K562 (cell line): ENCODE measurements around the gene UBE2D3. TPM values are rescaled to one million over a fixed set of nuclear protein-coding genes. Genes with fewer than 3 reads are reported as not detected.

Source experiments
- BDP1 ChIP-seq: IDR thresholded peaks from 3 replicates; pipeline ENCODE4 v1.6.1; 2011; ENCODE audit not compliant: insufficient read length, insufficient read depth
- BRCA1 ChIP-seq, 2 experiments: fragments of 450-650 bp in 1 of 2; sonication (generic) in 1 of 2; formaldehyde crosslinking in 1 of 2; IDR thresholded peaks; 2 replicates each; pipeline versions ENCODE4 v1.5.0 to v1.6.1; 2017 to 2020; ENCODE audit warnings: mild to moderate bottlenecking in 1 of 2, missing genetic modification reagents in 1 of 2
- CBFA2T2 ChIP-seq: fragments of 450-650 bp; conservative IDR thresholded peaks from 2 replicates; pipeline ENCODE4 v1.6.1; 2017; ENCODE audit warnings: mild to moderate bottlenecking
- FOXJ2 ChIP-seq: fragments of 200-800 bp; sonication (Bioruptor generic); IDR thresholded peaks from 2 replicates; pipeline ENCODE4 v1.6.1; 2016; ENCODE audit warnings: missing genetic modification characterization, missing compliant biosample characterization
- GTF2A2 ChIP-seq: IDR thresholded peaks from 2 replicates; pipeline ENCODE4 v1.6.1; 2016; ENCODE audit warnings: mild to moderate bottlenecking, missing genetic modification characterization, missing compliant biosample characterization
- HLTF ChIP-seq: fragments of 450-650 bp; IDR thresholded peaks from 2 replicates; pipeline ENCODE4 v1.6.1; 2016
- KAT7 ChIP-seq: sonication (generic); formaldehyde crosslinking; IDR thresholded peaks from 2 replicates; pipeline ENCODE4 v1.8.0; 2022; ENCODE audit warnings: missing genetic modification reagents, mild to moderate bottlenecking, borderline replicate concordance
- MTA1 ChIP-seq: fragments of 450-650 bp; IDR thresholded peaks from 2 replicates; pipeline ENCODE4 v1.6.1; 2017; ENCODE audit warnings: borderline replicate concordance
- NCOA2 ChIP-seq, 2 experiments: fragments of 450-650 bp; IDR thresholded peaks; 2 replicates each; pipeline ENCODE4 v1.6.1; 2018; ENCODE audit warnings: mild to moderate bottlenecking in 2 of 2, moderate library complexity in 1 of 2; ENCODE audit not compliant: partially characterized antibody in 2 of 2
- POLR2A ChIP-seq: fragments of 450-650 bp; conservative IDR thresholded peaks from 2 replicates; pipeline ENCODE4 v1.6.1; 2016
- POLR2H ChIP-seq: IDR thresholded peaks from 2 replicates; pipeline ENCODE4 v1.6.1; 2016; ENCODE audit warnings: missing genetic modification characterization, low read depth, mild to moderate bottlenecking, control low read depth, missing compliant biosample characterization, moderate library complexity
- PTTG1 ChIP-seq: fragments of 450-650 bp; IDR thresholded peaks from 2 replicates; pipeline ENCODE4 v1.6.1; 2016; ENCODE audit warnings: low read depth, mild to moderate bottlenecking, missing genetic modification characterization, missing compliant biosample characterization
- RB1 ChIP-seq: fragments of 450-650 bp; IDR thresholded peaks from 2 replicates; pipeline ENCODE4 v1.6.1; 2017; ENCODE audit warnings: low read depth, mild to moderate bottlenecking
- SMAD2 ChIP-seq: fragments of 150-350 bp; IDR thresholded peaks from 2 replicates; pipeline ENCODE4 v1.6.1; 2014; ENCODE audit warnings: low read depth, mild to moderate bottlenecking, low read length
- ZNF146 ChIP-seq: IDR thresholded peaks from one replicate; pipeline ENCODE4 v1.6.1; 2018; ENCODE audit warnings: missing compliant biosample characterization; ENCODE audit not compliant: unreplicated experiment
- ZNF24 ChIP-seq: fragments of 450-650 bp; IDR thresholded peaks from 2 replicates; pipeline ENCODE4 v1.6.1; 2016
- ZNF785 ChIP-seq: fragments of 250-450 bp; sonication (Bioruptor Pico); IDR thresholded peaks from 2 replicates; pipeline ENCODE4 v1.4.0; 2020; ENCODE audit warnings: mild to moderate bottlenecking
- polyA plus RNA-seq, 8 experiments: library from polyadenylated mRNA; depleted of rRNA in 4 of 8; stranded (reverse) in 5 of 8; unstranded in 3 of 8; fragments of >200 nt; fragmentation: Nextera tagmentation in 2 of 8; fragmentation: Illumina TruSeq in 1 of 8; extraction: Ambion mirVana in 2 of 8; extraction: Trizol in 1 of 8; gene quantifications; 2 replicates each; pipeline versions ENCODE4 v1.2.1 to v1.2.3, GENCODE V29; 2011 to 2014; ENCODE audit warnings: inconsistent platforms in 1 of 8, missing spikeins in 1 of 8
- total RNA-seq, 7 experiments: library from RNA; depleted of rRNA in 6 of 7; stranded (reverse); fragments of >200 nt in 6 of 7; fragmentation: Illumina TruSeq in 2 of 7; extraction: Trizol in 2 of 7; gene quantifications; 2 replicates each; pipeline versions ENCODE4 v1.2.1 to v1.2.3, GENCODE V29; 2011 to 2021; ENCODE audit warnings: low replicate concordance in 1 of 7
- TF ChIP-seq, protein P1 (sequence below): conservative IDR thresholded peaks from 2 replicates; pipeline ENCODE4 v1.6.1; 2011; ENCODE audit warnings: low read depth, mild to moderate bottlenecking, low read length; ENCODE audit not compliant: control insufficient read depth
- TF ChIP-seq, protein P2 (sequence below): fragments of 450-650 bp; formaldehyde crosslinking; IDR thresholded peaks from 2 replicates; pipeline ENCODE4 v1.4.0; 2020; ENCODE audit warnings: mild to moderate bottlenecking, moderate library complexity
- TF ChIP-seq, protein P3 (sequence below): fragments of 450-650 bp; IDR thresholded peaks from one replicate; pipeline ENCODE4 v1.6.1; 2018; ENCODE audit warnings: mild to moderate bottlenecking, moderate library complexity; ENCODE audit not compliant: partially characterized antibody
- TF ChIP-seq, protein P4 (sequence below): fragments of 200-800 bp; sonication (Bioruptor generic); IDR thresholded peaks from 2 replicates; pipeline ENCODE4 v1.6.1; 2017; ENCODE audit warnings: missing genetic modification characterization, missing compliant biosample characterization
- TF ChIP-seq, protein P5 (sequence below): IDR thresholded peaks from 2 replicates; pipeline ENCODE4 v1.6.1; 2012; ENCODE audit warnings: low read depth, low read length, improper control_type of control experiment, borderline replicate concordance

UBE2D3 gene
- total and polyA plus RNA-seq, 9 of the 15 experiments (the other 6 are each of a cell fraction or from before 2014, with no cell fraction given), result 191 to 618 (median 292) TPM

DNA sequence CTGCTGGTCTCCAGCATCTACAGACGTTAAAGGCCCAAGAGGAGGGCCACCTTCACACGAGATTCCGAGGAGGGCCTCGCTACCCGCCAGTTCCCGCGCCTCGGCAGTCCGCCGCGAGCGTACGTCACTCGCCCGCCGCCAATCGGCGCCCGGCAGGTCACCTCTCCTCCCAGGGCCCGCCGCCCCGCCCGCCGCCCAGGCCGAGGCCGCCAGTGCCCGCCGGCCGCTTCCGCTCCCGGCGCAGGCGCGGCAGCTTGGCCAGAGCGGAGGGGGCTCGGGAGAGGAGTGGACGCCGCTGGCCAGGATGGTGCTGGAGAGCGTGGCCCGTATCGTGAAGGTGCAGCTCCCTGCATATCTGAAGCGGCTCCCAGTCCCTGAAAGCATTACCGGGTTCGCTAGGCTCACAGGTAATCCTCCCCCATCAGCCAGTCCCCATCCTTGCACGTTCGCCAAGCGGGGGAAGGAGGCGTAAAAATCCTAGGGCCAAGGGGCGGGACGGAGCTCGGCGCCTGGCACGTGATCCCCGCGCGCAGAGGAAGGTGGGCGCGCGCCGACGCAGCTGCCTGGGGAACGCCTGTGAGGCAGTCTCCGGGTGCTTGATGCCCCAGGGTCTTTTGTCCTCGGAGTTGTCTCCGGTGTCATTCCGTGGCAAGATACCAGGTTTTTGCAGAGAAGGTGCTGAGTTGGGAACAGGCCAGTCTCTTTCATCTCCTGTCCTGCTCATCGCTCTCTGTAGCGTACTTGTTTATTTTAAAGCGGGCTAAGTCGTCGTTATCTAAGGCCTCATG, 41.6 kb upstream of the UBE2D3 start, which contains the start of gene CISD2 (continued):
- TF ChIP-seq ZNF785 (CRISPR knock-in tag) (no peak), KAT7 (peak; percentile 97; the same call in 1 of the 2 replicates), ZNF146 (CRISPR knock-in tag) (peak; percentile 31), NCOA2 (IDR thresholded peaks at IDR 0.05; ENCODE audit: partially characterized antibody in 2 of 2) (no peak), POLR2A (peak; percentile 90), BDP1 (no peak), HLTF (no peak), FOXJ2 (tag) (peak; percentile 79), RB1 (peak; percentile 92; the same call in 1 of the 2 replicates), GTF2A2 (no peak), ZNF24 (peak; percentile 38; the same call in 1 of the 2 replicates), BRCA1 (IDR thresholded peaks at IDR 0.05) (no peak), BRCA1 (CRISPR knock-in tag; IDR thresholded peaks at IDR 0.05) (no peak), SMAD2 (no peak), MTA1 (no peak; the same call in 1 of the 2 replicates), PTTG1 (tag) (no peak), POLR2H (tag) (peak; percentile 84), CBFA2T2 (peak; percentile 61)
- TF ChIP-seq, protein P1, sequence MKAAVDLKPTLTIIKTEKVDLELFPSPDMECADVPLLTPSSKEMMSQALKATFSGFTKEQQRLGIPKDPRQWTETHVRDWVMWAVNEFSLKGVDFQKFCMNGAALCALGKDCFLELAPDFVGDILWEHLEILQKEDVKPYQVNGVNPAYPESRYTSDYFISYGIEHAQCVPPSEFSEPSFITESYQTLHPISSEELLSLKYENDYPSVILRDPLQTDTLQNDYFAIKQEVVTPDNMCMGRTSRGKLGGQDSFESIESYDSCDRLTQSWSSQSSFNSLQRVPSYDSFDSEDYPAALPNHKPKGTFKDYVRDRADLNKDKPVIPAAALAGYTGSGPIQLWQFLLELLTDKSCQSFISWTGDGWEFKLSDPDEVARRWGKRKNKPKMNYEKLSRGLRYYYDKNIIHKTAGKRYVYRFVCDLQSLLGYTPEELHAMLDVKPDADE, result no peak
- TF ChIP-seq, protein P2, sequence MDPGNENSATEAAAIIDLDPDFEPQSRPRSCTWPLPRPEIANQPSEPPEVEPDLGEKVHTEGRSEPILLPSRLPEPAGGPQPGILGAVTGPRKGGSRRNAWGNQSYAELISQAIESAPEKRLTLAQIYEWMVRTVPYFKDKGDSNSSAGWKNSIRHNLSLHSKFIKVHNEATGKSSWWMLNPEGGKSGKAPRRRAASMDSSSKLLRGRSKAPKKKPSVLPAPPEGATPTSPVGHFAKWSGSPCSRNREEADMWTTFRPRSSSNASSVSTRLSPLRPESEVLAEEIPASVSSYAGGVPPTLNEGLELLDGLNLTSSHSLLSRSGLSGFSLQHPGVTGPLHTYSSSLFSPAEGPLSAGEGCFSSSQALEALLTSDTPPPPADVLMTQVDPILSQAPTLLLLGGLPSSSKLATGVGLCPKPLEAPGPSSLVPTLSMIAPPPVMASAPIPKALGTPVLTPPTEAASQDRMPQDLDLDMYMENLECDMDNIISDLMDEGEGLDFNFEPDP (CRISPR knock-in tag), result no peak
- TF ChIP-seq, protein P3, sequence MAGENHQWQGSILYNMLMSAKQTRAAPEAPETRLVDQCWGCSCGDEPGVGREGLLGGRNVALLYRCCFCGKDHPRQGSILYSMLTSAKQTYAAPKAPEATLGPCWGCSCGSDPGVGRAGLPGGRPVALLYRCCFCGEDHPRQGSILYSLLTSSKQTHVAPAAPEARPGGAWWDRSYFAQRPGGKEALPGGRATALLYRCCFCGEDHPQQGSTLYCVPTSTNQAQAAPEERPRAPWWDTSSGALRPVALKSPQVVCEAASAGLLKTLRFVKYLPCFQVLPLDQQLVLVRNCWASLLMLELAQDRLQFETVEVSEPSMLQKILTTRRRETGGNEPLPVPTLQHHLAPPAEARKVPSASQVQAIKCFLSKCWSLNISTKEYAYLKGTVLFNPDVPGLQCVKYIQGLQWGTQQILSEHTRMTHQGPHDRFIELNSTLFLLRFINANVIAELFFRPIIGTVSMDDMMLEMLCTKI, result no peak
- TF ChIP-seq, protein P4, sequence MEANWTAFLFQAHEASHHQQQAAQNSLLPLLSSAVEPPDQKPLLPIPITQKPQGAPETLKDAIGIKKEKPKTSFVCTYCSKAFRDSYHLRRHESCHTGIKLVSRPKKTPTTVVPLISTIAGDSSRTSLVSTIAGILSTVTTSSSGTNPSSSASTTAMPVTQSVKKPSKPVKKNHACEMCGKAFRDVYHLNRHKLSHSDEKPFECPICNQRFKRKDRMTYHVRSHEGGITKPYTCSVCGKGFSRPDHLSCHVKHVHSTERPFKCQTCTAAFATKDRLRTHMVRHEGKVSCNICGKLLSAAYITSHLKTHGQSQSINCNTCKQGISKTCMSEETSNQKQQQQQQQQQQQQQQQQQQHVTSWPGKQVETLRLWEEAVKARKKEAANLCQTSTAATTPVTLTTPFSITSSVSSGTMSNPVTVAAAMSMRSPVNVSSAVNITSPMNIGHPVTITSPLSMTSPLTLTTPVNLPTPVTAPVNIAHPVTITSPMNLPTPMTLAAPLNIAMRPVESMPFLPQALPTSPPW, result peak; percentile 96
- TF ChIP-seq, protein P5, sequence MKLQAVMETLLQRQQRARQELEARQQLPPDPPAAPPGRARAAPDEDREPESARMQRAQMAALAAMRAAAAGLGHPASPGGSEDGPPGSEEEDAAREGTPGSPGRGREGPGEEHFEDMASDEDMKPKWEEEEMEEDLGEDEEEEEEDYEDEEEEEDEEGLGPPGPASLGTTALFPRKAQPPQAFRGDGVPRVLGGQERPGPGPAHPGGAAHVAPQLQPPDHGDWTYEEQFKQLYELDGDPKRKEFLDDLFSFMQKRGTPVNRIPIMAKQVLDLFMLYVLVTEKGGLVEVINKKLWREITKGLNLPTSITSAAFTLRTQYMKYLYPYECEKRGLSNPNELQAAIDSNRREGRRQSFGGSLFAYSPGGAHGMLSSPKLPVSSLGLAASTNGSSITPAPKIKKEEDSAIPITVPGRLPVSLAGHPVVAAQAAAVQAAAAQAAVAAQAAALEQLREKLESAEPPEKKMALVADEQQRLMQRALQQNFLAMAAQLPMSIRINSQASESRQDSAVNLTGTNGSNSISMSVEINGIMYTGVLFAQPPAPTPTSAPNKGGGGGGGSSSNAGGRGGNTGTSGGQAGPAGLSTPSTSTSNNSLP, result no peak
